Stomach (tissue), 9 donors: Measurements from ENCODE around the gene CORO2B. TPM values are rescaled to one million over a fixed set of nuclear protein-coding genes. Genes with fewer than 3 reads are reported as not detected.

ENCODE experiments used
- DNase-seq, 2 donors: peaks; one replicate each; pipeline versions ENCODE4 v3.0.0 to v3.0.0-alpha.2; 2013 to 2019
- H3K27ac ChIP-seq, 5 donors: fragments of 200-600 bp in 4 of 5; sonication (generic) in 4 of 5; one replicate each; pipeline ENCODE4 v1.5.1; 2013 to 2019; ENCODE audit warnings: mild to moderate bottlenecking in 1 of 5, moderate library complexity in 1 of 5
- H3K27me3 ChIP-seq, 3 donors: fragments of 200-600 bp; sonication (generic); one replicate each; pipeline ENCODE4 v1.5.1; 2017 to 2019; ENCODE audit warnings: mixed run types in 1 of 3
- H3K36me3 ChIP-seq, 4 donors: fragments of 200-600 bp; sonication (generic); 1 replicate in 3 of 4; 2 replicates in 1 of 4; pipeline ENCODE4 v1.5.1; 2016 to 2019
- H3K4me1 ChIP-seq, 4 donors: fragments of 200-600 bp; sonication (generic); one replicate each; pipeline ENCODE4 v1.5.1; 2016 to 2019
- H3K4me3 ChIP-seq, 4 donors: fragments of 200-600 bp; sonication (generic) in 3 of 4; one replicate each; pipeline ENCODE4 v1.5.1; 2016 to 2019; ENCODE audit warnings: mild to moderate bottlenecking in 1 of 4
- H3K9me3 ChIP-seq, 4 donors: fragments of 200-600 bp; sonication (generic); one replicate each; pipeline ENCODE4 v1.5.1; 2016 to 2019
- EP300 ChIP-seq: sonication (generic); formaldehyde crosslinking; IDR thresholded peaks from one replicate; pipeline ENCODE4 v1.6.1; 2017; ENCODE audit warnings: antibody characterized with exemption
- POLR2A ChIP-seq, 4 donors: fragments of 450-650 bp; IDR thresholded peaks; one replicate each; pipeline ENCODE4 v1.6.1; 2016; ENCODE audit warnings: antibody characterized with exemption in 4 of 4, control low read depth in 2 of 4, mild to moderate bottlenecking in 1 of 4, moderate library complexity in 1 of 4
- POLR2AphosphoS5 ChIP-seq, 3 donors: sonication (generic); formaldehyde crosslinking; IDR thresholded peaks; one replicate each; pipeline ENCODE4 v1.6.1; 2016; ENCODE audit warnings: antibody characterized with exemption in 3 of 3
- WGBS, 5 donors: extraction: QIAGEN DNeasy Blood & Tissue Kit in 3 of 5; methylation state at CpG; one replicate each; pipeline versions ENCODE4 v1.1.5 to v1.1.7; 2013 to 2018; 5-methylcytosine and 5-hydroxymethylcytosine counted together
- intact Hi-C: fragments of 100-400 bp; cut with DNase I; formaldehyde crosslinking; loops from one replicate; pipeline ENCODE4 v1.15.1; 2023; ENCODE audit warnings: low total_unique reads
- polyA plus RNA-seq, 3 donors: library from polyadenylated mRNA; stranded (reverse); fragments of 200-250 nt; gene quantifications; one replicate each; pipeline ENCODE4 v1.2.3, GENCODE V29; 2013
- total RNA-seq, 5 donors: library from RNA; depleted of rRNA; stranded (reverse); fragments of >200 nt; gene quantifications; one replicate each; pipeline versions ENCODE4 v1.1.0 to v1.2.3, GENCODE V29; 2014 to 2016
- TF ChIP-seq, protein P1 (sequence below), 7 experiments: fragments of 450-650 bp in 4 of 7; fragments of 200-600 bp in 3 of 7; sonication (generic) in 3 of 7; IDR thresholded peaks; one replicate each; pipeline ENCODE4 v1.5.1; 2016 to 2019; ENCODE audit warnings: antibody characterized with exemption in 7 of 7, control low read depth in 2 of 7, mild to moderate bottlenecking in 1 of 7
- donor health status: healthy with polysubstance abuse.
- donor health status: Bipolar disorder and iron deficiency.
- donor health status: healthy.

Gene CORO2B
- total and polyA plus RNA-seq, 8 donors: 0.89 to 3.7 (median 2.3) TPM; not detected in 1

DNA sequence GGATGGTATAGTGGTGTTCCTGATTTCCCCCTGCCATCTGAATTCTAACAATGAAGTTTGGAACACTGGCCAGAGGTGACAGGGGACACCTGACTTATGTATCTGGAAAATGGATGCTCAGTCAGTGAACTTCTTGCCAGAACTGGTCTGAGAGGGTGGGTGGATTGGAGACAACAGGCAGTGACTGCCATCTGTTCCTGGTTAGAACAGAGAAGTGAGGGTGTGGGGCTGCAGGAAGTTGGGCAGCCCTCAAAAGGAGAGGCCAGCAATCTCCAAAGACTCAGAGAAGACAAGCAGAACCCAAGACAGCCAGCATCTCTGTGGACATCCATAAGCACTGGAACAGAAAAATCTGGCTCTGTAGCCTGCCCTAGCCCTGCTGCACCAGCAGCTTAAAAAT is 191.4 kb downstream of the CORO2B start:
- H3K9me3 ChIP-seq: no peaks in the 10 kb centered on the region
- H3K27me3 ChIP-seq: no peaks in the 10 kb centered on the region
- peaks cover 0 to 4% (median 0%) of the 10 kb centered on the region in 4 donors for H3K4me1 ChIP-seq
- no peak overlapping the region for H3K27ac ChIP-seq
- no peak for DNase-seq
- H3K36me3 ChIP-seq: no peaks in the 10 kb centered on the region
- TF ChIP-seq EP300 (no peak), POLR2AphosphoS5 (IDR thresholded peaks at IDR 0.05) (no peak), POLR2A (IDR thresholded peaks at IDR 0.05) (no peak)
- TF ChIP-seq, protein P1, sequence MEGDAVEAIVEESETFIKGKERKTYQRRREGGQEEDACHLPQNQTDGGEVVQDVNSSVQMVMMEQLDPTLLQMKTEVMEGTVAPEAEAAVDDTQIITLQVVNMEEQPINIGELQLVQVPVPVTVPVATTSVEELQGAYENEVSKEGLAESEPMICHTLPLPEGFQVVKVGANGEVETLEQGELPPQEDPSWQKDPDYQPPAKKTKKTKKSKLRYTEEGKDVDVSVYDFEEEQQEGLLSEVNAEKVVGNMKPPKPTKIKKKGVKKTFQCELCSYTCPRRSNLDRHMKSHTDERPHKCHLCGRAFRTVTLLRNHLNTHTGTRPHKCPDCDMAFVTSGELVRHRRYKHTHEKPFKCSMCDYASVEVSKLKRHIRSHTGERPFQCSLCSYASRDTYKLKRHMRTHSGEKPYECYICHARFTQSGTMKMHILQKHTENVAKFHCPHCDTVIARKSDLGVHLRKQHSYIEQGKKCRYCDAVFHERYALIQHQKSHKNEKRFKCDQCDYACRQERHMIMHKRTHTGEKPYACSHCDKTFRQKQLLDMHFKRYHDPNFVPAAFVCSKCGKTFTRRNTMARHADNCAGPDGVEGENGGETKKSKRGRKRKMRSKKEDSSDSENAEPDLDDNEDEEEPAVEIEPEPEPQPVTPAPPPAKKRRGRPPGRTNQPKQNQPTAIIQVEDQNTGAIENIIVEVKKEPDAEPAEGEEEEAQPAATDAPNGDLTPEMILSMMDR (IDR thresholded peaks at IDR 0.05): no peak
- intact Hi-C loops: no loop called here
- no peak overlapping the region for H3K4me3 ChIP-seq

DNA sequence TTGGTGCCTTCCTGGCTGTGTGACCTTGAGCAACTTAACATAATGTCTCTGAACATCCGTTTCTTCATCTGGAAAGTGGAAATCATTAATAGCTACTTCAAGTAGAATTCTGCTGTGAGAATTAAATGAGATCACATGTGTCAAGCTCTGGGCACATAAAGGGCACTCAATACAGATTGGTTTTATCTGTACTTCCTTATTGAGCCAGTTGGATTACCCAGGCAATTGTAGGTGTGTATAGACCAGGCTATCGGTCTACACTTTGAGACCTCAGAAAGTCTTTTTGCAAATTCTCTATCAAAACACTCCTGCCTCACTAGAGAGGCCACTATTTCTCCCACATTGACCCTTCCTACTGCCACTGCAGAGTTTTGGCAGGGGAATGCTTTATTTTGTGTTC is 194.2 kb downstream of the CORO2B start:
- no peak overlapping the region for H3K27ac ChIP-seq
- TF ChIP-seq EP300 (no peak), POLR2A (IDR thresholded peaks at IDR 0.05) (no peak), POLR2AphosphoS5 (IDR thresholded peaks at IDR 0.05) (no peak)
- TF ChIP-seq, protein P1 (IDR thresholded peaks at IDR 0.05): no peak
- intact Hi-C loops: no loop called here
- peaks cover 0 to 8% (median 8%) of the 10 kb centered on the region in 4 donors for H3K36me3 ChIP-seq
- no peak overlapping the region for H3K4me3 ChIP-seq
- H3K27me3 ChIP-seq: no peaks in the 10 kb centered on the region
- DNase-seq: no peak
- H3K4me1 ChIP-seq: peaks cover 0 to 19% (median 8%) of the 10 kb centered on the region in 4 donors
- 64 to 76% (median 69%) methylated on average over 2 of the region's 2 CpGs for WGBS, 5 donors
- no peaks in the 10 kb centered on the region for H3K9me3 ChIP-seq

DNA sequence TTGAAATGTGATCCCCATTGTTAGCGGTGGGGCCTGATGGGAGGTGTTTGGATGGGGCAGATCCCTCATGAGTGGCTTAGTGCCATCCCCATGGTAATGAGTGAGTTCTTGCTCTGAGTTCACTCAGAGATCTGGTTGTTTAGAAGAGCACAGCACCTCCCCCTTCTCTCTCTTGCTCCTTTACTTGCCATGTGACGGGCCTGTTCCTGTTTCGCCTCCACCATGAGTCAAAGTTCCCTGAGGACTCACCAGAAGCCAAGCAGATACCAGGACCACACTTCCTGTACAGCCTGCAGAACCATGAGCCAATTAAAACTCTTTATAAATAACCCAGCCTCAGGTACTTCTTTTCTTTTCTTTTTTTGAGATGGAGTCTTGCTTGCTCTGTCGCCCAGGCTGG is 195.3 kb downstream of the CORO2B start:
- Histone ChIP-seq H3K27ac (no peak overlapping the region), H3K4me3 (no peak overlapping the region), H3K27me3 (no peaks in the 10 kb centered on the region), H3K36me3 (peaks cover 0 to 19% (median 18%) of the 10 kb centered on the region in 4 donors), H3K9me3 (no peaks in the 10 kb centered on the region), H3K4me1 (peaks cover 0 to 19% (median 8%) of the 10 kb centered on the region in 4 donors)
- WGBS, 5 donors: 93 to 97% (median 96%) methylated on average over 4 of the region's 4 CpGs
- no peak for TF ChIP-seq POLR2A (IDR thresholded peaks at IDR 0.05)
- no peak for TF ChIP-seq POLR2AphosphoS5 (IDR thresholded peaks at IDR 0.05)
- TF ChIP-seq, protein P1 (IDR thresholded peaks at IDR 0.05): no peak
- TF ChIP-seq EP300: no peak
- DNase-seq: no peak
- intact Hi-C loops: no loop called here

DNA sequence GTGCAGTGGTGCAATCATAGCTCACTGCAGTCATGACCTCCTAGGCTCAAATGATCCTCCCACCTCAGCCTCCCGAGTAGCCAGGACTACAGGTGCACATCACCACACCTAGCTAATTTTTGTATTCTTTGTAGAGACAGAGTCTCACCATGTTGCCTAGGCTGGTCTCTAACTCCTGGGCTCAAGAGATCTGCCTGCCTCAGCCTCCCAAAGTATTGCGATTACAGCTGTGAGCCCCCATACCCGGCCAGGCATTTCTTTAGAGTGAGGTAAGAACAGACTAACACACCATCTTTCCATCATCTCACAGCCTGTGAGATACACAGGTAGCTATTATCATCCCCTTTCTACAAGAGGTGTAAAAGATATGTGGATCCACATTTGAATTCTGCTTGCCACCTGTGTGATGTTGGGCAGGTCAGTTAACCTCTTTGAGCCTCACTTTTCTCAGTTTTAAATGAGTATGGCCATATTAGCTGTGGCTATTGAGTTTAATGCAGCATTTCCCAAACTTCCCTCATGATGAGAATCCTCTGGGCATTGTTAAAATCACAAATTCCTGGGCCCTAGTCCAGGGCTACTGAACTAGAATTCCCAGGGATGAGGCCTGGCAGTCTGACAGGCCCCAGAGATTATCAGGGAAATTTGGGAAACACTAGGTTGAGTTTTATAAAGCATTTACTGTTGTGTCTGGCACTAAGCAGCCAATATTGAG is 195.9 kb downstream of the CORO2B start:
- TF ChIP-seq EP300 (no peak), POLR2A (IDR thresholded peaks at IDR 0.05) (no peak), POLR2AphosphoS5 (IDR thresholded peaks at IDR 0.05) (no peak)
- TF ChIP-seq, protein P1 (IDR thresholded peaks at IDR 0.05): no peak
- intact Hi-C loops: no loop called here
- 95 to 98% (median 97%) methylated on average over 3 of the region's 3 CpGs for WGBS, 5 donors

More for the DNA sequence above, 195.9 kb downstream of the CORO2B start:
- peaks cover 0 to 19% (median 8%) of the 10 kb centered on the region in 4 donors for H3K4me1 ChIP-seq
- H3K36me3 ChIP-seq: peaks cover under 1 to 25% (median 23%) of the 10 kb centered on the region in 4 donors
- H3K27ac ChIP-seq: no peak overlapping the region
- H3K9me3 ChIP-seq: no peaks in the 10 kb centered on the region
- no peaks in the 10 kb centered on the region for H3K27me3 ChIP-seq
- no peak for DNase-seq
- H3K4me3 ChIP-seq: no peak overlapping the region
